ENCODE measurements around the gene COMMD10. TPM values are rescaled to one million over a fixed set of nuclear protein-coding genes. Genes with fewer than 3 reads are reported as not detected.
"Not testable (repeated sequence)": the region's sequence is repeated elsewhere in the genome, so short reads cannot be mapped to it uniquely, and the experiment has no call there.

Gene COMMD10
- 32.8 TPM for total RNA-seq

GRCh38 chr5:116084871-116085715, at the start of gene COMMD10:
Gene COMMD10, plus strand, starts transcription at chr5:116085025.
- DNase-seq (ENCODE audit: low spot score) = peak; percentile 80

GRCh38 chr5:116035123-116035522, 49.7 kb upstream of the COMMD10 start:
- DNase-seq (ENCODE audit: low spot score) = no peak

GRCh38 chr5:116037236-116037822, 47.5 kb upstream of the COMMD10 start:
- no peak for DNase-seq (ENCODE audit: low spot score)

GRCh38 chr5:116038817-116039216, 46.0 kb upstream of the COMMD10 start:
- no peak for DNase-seq (ENCODE audit: low spot score)

- no peak for DNase-seq (ENCODE audit: low spot score)
These were observed 42.5 kb upstream of the COMMD10 start for GRCh38 chr5:116042375-116042774.

GRCh38 chr5:116044073-116044472, 40.8 kb upstream of the COMMD10 start:
- DNase-seq (ENCODE audit: low spot score) = no peak

GRCh38 chr5:116045821-116046220, 39.0 kb upstream of the COMMD10 start:
- DNase-seq (ENCODE audit: low spot score) = no peak

GRCh38 chr5:116046261-116046660, 38.6 kb upstream of the COMMD10 start:
- no peak for DNase-seq (ENCODE audit: low spot score)

- DNase-seq (ENCODE audit: low spot score) = no peak
These were observed 38.0 kb upstream of the COMMD10 start for GRCh38 chr5:116046823-116047222.

GRCh38 chr5:116058346-116058936, 26.4 kb upstream of the COMMD10 start:
- no peak for DNase-seq (ENCODE audit: low spot score)

GRCh38 chr5:116062352-116062751, 22.5 kb upstream of the COMMD10 start:
- DNase-seq (ENCODE audit: low spot score) = no peak

- DNase-seq (ENCODE audit: low spot score) = no peak
These were observed 20.9 kb upstream of the COMMD10 start for GRCh38 chr5:116063950-116064349.

GRCh38 chr5:116068028-116068632, 16.7 kb upstream of the COMMD10 start:
- DNase-seq (ENCODE audit: low spot score) = peak; percentile 49

GRCh38 chr5:116071211-116071610, 13.6 kb upstream of the COMMD10 start:
- DNase-seq (ENCODE audit: low spot score) = no peak

GRCh38 chr5:116075191-116075831, 9.5 kb upstream of the COMMD10 start:
- DNase-seq (ENCODE audit: low spot score) = no peak

- no peak for DNase-seq (ENCODE audit: low spot score)
These were observed 8.3 kb upstream of the COMMD10 start for GRCh38 chr5:116076496-116076895.

- DNase-seq (ENCODE audit: low spot score) = no peak
These were observed 6.6 kb upstream of the COMMD10 start for GRCh38 chr5:116078199-116078598.

GRCh38 chr5:116084287-116084691, 536 bp upstream of the COMMD10 start:
- no peak for DNase-seq (ENCODE audit: low spot score)

GRCh38 chr5:116086309-116086708, 1.5 kb downstream of the COMMD10 start:
- not testable (repeated sequence) for DNase-seq (ENCODE audit: low spot score)

GRCh38 chr5:116088062-116088461, 3.2 kb downstream of the COMMD10 start:
- no peak for DNase-seq (ENCODE audit: low spot score)

GRCh38 chr5:116090302-116090701, 5.5 kb downstream of the COMMD10 start:
- no peak for DNase-seq (ENCODE audit: low spot score)

- no peak for DNase-seq (ENCODE audit: low spot score)
These were observed 6.6 kb downstream of the COMMD10 start for GRCh38 chr5:116091416-116091815.
